ENCODE measurements around the gene RREB1. TPM values are rescaled to one million over a fixed set of nuclear protein-coding genes. Genes with fewer than 3 reads are reported as not detected.

The RREB1 gene
- total and polyA plus RNA-seq, 2 experiments from 2014 or later = 8.5 to 25.5 TPM

DNA sequence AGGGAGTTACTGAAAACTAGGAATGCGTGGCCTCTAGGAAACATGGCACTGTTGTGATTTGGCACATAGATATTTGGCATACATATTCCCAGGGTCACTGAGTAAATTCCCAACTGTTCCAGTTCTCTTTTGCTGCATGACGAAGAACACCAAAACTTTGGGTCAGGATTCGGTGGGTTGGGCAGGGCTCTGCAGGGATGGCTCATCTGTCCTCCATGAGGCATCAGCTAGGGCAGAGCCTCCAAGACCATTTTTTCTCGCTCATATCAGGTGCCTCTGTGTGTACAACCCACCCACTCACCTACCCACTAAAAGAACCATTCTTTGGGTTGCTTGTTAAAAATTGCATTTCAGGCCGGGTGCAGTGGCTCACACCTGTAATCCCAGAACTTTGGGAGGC, 148.2 kb downstream of the RREB1 start:
- H3K4me3 Mint-ChIP-seq = no peak overlapping the region
- peaks cover 24% of the 10 kb centered on the region for H3K27me3 Mint-ChIP-seq (ENCODE audit: insufficient read depth, low read depth, poor library complexity)
- H3K9me3 Mint-ChIP-seq = peaks cover 26% of the 10 kb centered on the region; the same call in 2 of the 3 replicates
- H3K4me3 ChIP-seq = no peak overlapping the region
- no peak overlapping the region for H2AFZ ChIP-seq
- ATAC-seq (no peak), DNase-seq (ENCODE audit: low spot score) (no peak)
- peaks cover 8% of the 10 kb centered on the region; the same call in 2 of the 3 replicates for H3K36me3 Mint-ChIP-seq (ENCODE audit: low read depth)
- peaks cover 3% of the 10 kb centered on the region; the same call in 1 of the 2 replicates for H3K27me3 ChIP-seq (ENCODE audit: insufficient read depth)
- peaks cover 7% of the 10 kb centered on the region; the same call in 1 of the 2 replicates for H3F3A ChIP-seq (replicated peaks; ENCODE audit: low read depth)
- H3K27ac Mint-ChIP-seq = no peak overlapping the region
- no peak overlapping the region for H3K4me2 ChIP-seq
- TF ChIP-seq ZNF331 (CRISPR knock-in tag; IDR thresholded peaks at IDR 0.05; ENCODE audit: low read depth) (peak; percentile 99), EZH2phosphoT487 (IDR thresholded peaks at IDR 0.05; ENCODE audit: unreplicated experiment) (no peak)
- H3K36me3 ChIP-seq (ENCODE audit: insufficient read depth) = no peaks in the 10 kb centered on the region
- H4K20me1 ChIP-seq (replicated peaks; ENCODE audit: insufficient read depth) = no peaks in the 10 kb centered on the region
- H3K4me1 Mint-ChIP-seq = peaks cover 13% of the 10 kb centered on the region
- H3K4me1 ChIP-seq (ENCODE audit: insufficient read depth) = peaks cover 5% of the 10 kb centered on the region
- 0 out of 2 replicates have a peak, but pooled peaks cover 3% of the 10 kb centered on the region for H3K9me2 ChIP-seq (ENCODE audit: insufficient read depth)
- no peaks in the 10 kb centered on the region for H3K79me2 ChIP-seq (replicated peaks; ENCODE audit: insufficient read depth)
- no peak overlapping the region for H3K27ac ChIP-seq (ENCODE audit: low read depth)

GRCh38 chr6:7256785-7257184, 149.0 kb downstream of the RREB1 start:
- Histone ChIP-seq H4K20me1 (replicated peaks; ENCODE audit: insufficient read depth) (no peaks in the 10 kb centered on the region), H3K4me3 (no peak overlapping the region), H3K27ac (ENCODE audit: low read depth) (no peak overlapping the region), H3K36me3 (ENCODE audit: insufficient read depth) (no peaks in the 10 kb centered on the region), H3K4me1 (ENCODE audit: insufficient read depth) (peaks cover 5% of the 10 kb centered on the region), H3K9me2 (ENCODE audit: insufficient read depth) (0 out of 2 replicates have a peak, but pooled peaks cover 3% of the 10 kb centered on the region), H3K4me2 (no peak overlapping the region), H3K27me3 (ENCODE audit: insufficient read depth) (peaks cover 3% of the 10 kb centered on the region; the same call in 1 of the 2 replicates), H3F3A (replicated peaks; ENCODE audit: low read depth) (peaks cover 8% of the 10 kb centered on the region), H2AFZ (no peak overlapping the region), H3K79me2 (replicated peaks; ENCODE audit: insufficient read depth) (no peaks in the 10 kb centered on the region)
- Mint-ChIP-seq H3K27me3 (ENCODE audit: insufficient read depth, low read depth, poor library complexity) (peaks cover 25% of the 10 kb centered on the region), H3K9me3 (peaks cover 26% of the 10 kb centered on the region; the same call in 2 of the 3 replicates), H3K27ac (no peak overlapping the region), H3K4me3 (no peak overlapping the region), H3K36me3 (ENCODE audit: low read depth) (peaks cover 8% of the 10 kb centered on the region; the same call in 2 of the 3 replicates), H3K4me1 (peaks cover 13% of the 10 kb centered on the region)
- DNase-seq (ENCODE audit: low spot score) (no peak), ATAC-seq (no peak)
- TF ChIP-seq STAT1 (IDR thresholded peaks at IDR 0.05; ENCODE audit: unreplicated experiment) (no peak), ETS1 (IDR thresholded peaks at IDR 0.05) (no peak), ZNF114 (CRISPR knock-in tag; IDR thresholded peaks at IDR 0.05) (no peak), REST (IDR thresholded peaks at IDR 0.05; ENCODE audit: unreplicated experiment) (no peak), CTCF (conservative IDR thresholded peaks at IDR 0.05; ENCODE audit: low read depth in 2 of 2) (no peak), EZH2phosphoT487 (IDR thresholded peaks at IDR 0.05; ENCODE audit: unreplicated experiment) (no peak), JUNB (IDR thresholded peaks at IDR 0.05; ENCODE audit: unreplicated experiment) (no peak), NANOG (IDR thresholded peaks at IDR 0.05; ENCODE audit: borderline replicate concordance) (no peak), CREB1 (CRISPR knock-in tag; IDR thresholded peaks at IDR 0.05; ENCODE audit: low read depth) (no peak), ZNF331 (CRISPR knock-in tag; IDR thresholded peaks at IDR 0.05; ENCODE audit: low read depth) (no peak)

All from GM23338 (cell line).